K562 (cell line): Measurements from ENCODE around the gene NRXN2. TPM values are rescaled to one million over a fixed set of nuclear protein-coding genes. Genes with fewer than 3 reads are reported as not detected.

Source experiments
- COPS2 ChIP-seq: fragments of 450-650 bp; conservative IDR thresholded peaks from 2 replicates; pipeline ENCODE4 v1.6.1; 2016; ENCODE audit warnings: mild to moderate bottlenecking, moderate library complexity
- ZNF212 ChIP-seq: fragments of 450-650 bp; formaldehyde crosslinking; IDR thresholded peaks from 2 replicates; pipeline ENCODE4 v1.4.0; 2020; ENCODE audit warnings: mild to moderate bottlenecking
- ZNF695 ChIP-seq: fragments of 450-650 bp; formaldehyde crosslinking; IDR thresholded peaks from 2 replicates; pipeline ENCODE4 v1.4.0; 2020; ENCODE audit warnings: mild to moderate bottlenecking, moderate library complexity
- polyA plus RNA-seq, 8 experiments: library from polyadenylated mRNA; depleted of rRNA in 4 of 8; stranded (reverse) in 5 of 8; unstranded in 3 of 8; fragments of >200 nt; fragmentation: Nextera tagmentation in 2 of 8; fragmentation: Illumina TruSeq in 1 of 8; extraction: Ambion mirVana in 2 of 8; extraction: Trizol in 1 of 8; gene quantifications; 2 replicates each; pipeline versions ENCODE4 v1.2.1 to v1.2.3, GENCODE V29; 2011 to 2014; ENCODE audit warnings: inconsistent platforms in 1 of 8, missing spikeins in 1 of 8
- total RNA-seq, 7 experiments: library from RNA; depleted of rRNA in 6 of 7; stranded (reverse); fragments of >200 nt in 6 of 7; fragmentation: Illumina TruSeq in 2 of 7; extraction: Trizol in 2 of 7; gene quantifications; 2 replicates each; pipeline versions ENCODE4 v1.2.1 to v1.2.3, GENCODE V29; 2011 to 2021; ENCODE audit warnings: low replicate concordance in 1 of 7
- TF ChIP-seq, protein P1 (sequence below): fragments of 450-650 bp; IDR thresholded peaks from 2 replicates; pipeline ENCODE4 v1.6.1; 2016; ENCODE audit warnings: mild to moderate bottlenecking, moderate library complexity
- TF ChIP-seq, protein P2 (sequence below): fragments of 450-650 bp; formaldehyde crosslinking; IDR thresholded peaks from 2 replicates; pipeline ENCODE4 v1.4.0; 2020; ENCODE audit warnings: mild to moderate bottlenecking, moderate library complexity

NRXN2 gene
- total and polyA plus RNA-seq, 9 of the 15 experiments (the other 6 are each of a cell fraction or from before 2014, with no cell fraction given): 0.07 to 0.47 (median 0.15) TPM; not detected in 4

DNA sequence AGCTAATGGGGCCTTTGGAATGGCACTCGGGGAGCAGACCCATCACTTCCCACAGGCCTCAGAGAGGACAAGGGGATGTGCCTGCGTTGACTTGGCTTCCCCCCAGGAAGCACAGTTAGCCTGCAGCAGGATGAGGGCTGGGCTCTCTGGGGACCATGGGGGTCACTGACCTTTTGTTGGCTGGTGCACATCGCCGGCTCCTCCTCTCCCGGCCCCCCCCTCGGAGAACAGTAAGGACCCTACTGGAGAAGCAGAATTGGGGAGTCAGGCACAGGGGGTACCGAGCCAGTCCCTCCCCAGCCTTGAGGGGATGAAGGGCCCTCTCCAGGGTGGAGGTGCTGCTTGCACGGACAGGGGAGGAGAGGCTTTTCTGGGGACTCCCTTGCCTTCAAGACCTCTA lies 32.8 kb downstream of the NRXN2 start (continued):
- TF ChIP-seq, protein P1, sequence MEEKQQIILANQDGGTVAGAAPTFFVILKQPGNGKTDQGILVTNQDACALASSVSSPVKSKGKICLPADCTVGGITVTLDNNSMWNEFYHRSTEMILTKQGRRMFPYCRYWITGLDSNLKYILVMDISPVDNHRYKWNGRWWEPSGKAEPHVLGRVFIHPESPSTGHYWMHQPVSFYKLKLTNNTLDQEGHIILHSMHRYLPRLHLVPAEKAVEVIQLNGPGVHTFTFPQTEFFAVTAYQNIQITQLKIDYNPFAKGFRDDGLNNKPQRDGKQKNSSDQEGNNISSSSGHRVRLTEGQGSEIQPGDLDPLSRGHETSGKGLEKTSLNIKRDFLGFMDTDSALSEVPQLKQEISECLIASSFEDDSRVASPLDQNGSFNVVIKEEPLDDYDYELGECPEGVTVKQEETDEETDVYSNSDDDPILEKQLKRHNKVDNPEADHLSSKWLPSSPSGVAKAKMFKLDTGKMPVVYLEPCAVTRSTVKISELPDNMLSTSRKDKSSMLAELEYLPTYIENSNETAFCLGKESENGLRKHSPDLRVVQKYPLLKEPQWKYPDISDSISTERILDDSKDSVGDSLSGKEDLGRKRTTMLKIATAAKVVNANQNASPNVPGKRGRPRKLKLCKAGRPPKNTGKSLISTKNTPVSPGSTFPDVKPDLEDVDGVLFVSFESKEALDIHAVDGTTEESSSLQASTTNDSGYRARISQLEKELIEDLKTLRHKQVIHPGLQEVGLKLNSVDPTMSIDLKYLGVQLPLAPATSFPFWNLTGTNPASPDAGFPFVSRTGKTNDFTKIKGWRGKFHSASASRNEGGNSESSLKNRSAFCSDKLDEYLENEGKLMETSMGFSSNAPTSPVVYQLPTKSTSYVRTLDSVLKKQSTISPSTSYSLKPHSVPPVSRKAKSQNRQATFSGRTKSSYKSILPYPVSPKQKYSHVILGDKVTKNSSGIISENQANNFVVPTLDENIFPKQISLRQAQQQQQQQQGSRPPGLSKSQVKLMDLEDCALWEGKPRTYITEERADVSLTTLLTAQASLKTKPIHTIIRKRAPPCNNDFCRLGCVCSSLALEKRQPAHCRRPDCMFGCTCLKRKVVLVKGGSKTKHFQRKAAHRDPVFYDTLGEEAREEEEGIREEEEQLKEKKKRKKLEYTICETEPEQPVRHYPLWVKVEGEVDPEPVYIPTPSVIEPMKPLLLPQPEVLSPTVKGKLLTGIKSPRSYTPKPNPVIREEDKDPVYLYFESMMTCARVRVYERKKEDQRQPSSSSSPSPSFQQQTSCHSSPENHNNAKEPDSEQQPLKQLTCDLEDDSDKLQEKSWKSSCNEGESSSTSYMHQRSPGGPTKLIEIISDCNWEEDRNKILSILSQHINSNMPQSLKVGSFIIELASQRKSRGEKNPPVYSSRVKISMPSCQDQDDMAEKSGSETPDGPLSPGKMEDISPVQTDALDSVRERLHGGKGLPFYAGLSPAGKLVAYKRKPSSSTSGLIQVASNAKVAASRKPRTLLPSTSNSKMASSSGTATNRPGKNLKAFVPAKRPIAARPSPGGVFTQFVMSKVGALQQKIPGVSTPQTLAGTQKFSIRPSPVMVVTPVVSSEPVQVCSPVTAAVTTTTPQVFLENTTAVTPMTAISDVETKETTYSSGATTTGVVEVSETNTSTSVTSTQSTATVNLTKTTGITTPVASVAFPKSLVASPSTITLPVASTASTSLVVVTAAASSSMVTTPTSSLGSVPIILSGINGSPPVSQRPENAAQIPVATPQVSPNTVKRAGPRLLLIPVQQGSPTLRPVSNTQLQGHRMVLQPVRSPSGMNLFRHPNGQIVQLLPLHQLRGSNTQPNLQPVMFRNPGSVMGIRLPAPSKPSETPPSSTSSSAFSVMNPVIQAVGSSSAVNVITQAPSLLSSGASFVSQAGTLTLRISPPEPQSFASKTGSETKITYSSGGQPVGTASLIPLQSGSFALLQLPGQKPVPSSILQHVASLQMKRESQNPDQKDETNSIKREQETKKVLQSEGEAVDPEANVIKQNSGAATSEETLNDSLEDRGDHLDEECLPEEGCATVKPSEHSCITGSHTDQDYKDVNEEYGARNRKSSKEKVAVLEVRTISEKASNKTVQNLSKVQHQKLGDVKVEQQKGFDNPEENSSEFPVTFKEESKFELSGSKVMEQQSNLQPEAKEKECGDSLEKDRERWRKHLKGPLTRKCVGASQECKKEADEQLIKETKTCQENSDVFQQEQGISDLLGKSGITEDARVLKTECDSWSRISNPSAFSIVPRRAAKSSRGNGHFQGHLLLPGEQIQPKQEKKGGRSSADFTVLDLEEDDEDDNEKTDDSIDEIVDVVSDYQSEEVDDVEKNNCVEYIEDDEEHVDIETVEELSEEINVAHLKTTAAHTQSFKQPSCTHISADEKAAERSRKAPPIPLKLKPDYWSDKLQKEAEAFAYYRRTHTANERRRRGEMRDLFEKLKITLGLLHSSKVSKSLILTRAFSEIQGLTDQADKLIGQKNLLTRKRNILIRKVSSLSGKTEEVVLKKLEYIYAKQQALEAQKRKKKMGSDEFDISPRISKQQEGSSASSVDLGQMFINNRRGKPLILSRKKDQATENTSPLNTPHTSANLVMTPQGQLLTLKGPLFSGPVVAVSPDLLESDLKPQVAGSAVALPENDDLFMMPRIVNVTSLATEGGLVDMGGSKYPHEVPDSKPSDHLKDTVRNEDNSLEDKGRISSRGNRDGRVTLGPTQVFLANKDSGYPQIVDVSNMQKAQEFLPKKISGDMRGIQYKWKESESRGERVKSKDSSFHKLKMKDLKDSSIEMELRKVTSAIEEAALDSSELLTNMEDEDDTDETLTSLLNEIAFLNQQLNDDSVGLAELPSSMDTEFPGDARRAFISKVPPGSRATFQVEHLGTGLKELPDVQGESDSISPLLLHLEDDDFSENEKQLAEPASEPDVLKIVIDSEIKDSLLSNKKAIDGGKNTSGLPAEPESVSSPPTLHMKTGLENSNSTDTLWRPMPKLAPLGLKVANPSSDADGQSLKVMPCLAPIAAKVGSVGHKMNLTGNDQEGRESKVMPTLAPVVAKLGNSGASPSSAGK: no peak
- TF ChIP-seq COPS2 (no peak), ZNF212 (no peak), ZNF695 (CRISPR knock-in tag) (no peak)
- TF ChIP-seq, protein P2, sequence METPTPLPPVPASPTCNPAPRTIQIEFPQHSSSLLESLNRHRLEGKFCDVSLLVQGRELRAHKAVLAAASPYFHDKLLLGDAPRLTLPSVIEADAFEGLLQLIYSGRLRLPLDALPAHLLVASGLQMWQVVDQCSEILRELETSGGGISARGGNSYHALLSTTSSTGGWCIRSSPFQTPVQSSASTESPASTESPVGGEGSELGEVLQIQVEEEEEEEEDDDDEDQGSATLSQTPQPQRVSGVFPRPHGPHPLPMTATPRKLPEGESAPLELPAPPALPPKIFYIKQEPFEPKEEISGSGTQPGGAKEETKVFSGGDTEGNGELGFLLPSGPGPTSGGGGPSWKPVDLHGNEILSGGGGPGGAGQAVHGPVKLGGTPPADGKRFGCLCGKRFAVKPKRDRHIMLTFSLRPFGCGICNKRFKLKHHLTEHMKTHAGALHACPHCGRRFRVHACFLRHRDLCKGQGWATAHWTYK (CRISPR knock-in tag): no peak
